Fibroblast of mammary gland (primary cell): ENCODE results near the gene SELENOT.

Experiments
- DNase-seq: peaks from one replicate; pipeline ENCODE4 v3.0.0-alpha.2; 2010; ENCODE audit warnings: low read depth
- H3K4me3 ChIP-seq: 2 replicates; pipeline ENCODE4 v1.5.1; 2011; ENCODE audit warnings: low read depth, mild to moderate bottlenecking, low read length, moderate library complexity; ENCODE audit not compliant: control insufficient read depth
- TF ChIP-seq, protein P1 (sequence below): conservative IDR thresholded peaks from 2 replicates; pipeline ENCODE4 v1.5.1; 2011; ENCODE audit warnings: low read depth, low read length, inconsistent platforms; ENCODE audit not compliant: control insufficient read depth, insufficient read depth

Gene SELENOT

DNA sequence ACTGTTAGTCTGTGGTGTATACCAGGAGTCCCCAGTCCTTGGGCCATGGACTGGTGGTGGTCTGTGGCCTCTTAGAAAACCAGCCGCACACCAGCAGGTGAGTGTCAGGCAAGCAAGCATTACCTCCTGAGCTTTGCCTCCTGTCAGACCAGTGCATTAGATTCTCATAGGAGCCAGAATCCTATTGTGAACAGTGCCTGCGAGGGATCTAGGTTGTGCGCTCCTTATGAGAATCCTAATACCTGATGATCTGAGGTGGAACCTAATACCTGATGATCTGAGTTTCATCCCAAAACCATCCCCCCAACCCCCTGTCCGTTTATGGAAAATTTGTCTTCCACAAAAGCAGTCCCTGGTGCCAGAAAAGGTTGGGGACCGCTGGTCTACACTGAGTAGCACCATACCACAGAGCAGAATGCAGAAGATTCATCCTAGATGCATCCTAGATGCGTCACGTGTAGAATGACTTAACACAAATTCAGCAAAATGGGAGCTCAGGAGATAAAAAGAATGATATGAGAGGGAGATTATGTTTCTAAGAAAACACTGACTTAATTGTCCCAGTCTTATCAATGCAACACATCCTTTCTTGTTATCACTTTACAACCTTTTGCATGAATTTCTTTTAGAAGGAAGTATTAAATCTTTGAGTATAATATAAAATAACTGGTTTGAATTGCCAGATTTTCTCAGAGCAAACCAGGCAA, 28.5 kb downstream of the SELENOT start:
- TF ChIP-seq, protein P1, sequence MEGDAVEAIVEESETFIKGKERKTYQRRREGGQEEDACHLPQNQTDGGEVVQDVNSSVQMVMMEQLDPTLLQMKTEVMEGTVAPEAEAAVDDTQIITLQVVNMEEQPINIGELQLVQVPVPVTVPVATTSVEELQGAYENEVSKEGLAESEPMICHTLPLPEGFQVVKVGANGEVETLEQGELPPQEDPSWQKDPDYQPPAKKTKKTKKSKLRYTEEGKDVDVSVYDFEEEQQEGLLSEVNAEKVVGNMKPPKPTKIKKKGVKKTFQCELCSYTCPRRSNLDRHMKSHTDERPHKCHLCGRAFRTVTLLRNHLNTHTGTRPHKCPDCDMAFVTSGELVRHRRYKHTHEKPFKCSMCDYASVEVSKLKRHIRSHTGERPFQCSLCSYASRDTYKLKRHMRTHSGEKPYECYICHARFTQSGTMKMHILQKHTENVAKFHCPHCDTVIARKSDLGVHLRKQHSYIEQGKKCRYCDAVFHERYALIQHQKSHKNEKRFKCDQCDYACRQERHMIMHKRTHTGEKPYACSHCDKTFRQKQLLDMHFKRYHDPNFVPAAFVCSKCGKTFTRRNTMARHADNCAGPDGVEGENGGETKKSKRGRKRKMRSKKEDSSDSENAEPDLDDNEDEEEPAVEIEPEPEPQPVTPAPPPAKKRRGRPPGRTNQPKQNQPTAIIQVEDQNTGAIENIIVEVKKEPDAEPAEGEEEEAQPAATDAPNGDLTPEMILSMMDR = no peak
- no peak for DNase-seq
- no peak overlapping the region for H3K4me3 ChIP-seq

DNA sequence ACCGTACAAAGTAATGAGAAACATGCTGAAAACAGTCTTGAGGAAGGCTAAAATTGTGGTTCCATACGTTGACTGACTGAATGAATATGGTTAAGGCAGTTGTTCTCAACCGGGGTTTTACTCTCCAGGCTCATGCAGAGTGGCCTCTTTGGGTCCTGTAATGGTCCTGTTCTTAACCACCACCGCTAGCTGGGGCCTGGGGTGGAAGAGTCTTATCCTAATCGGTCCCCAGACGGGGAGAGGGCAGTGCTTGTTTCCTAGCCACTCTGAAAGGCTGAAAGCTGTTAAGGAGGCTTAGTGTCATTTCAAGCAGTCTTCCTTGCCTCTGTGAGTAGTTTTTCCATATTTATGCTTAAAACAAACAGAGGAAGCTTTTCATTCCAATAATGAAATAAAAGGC, 32.0 kb downstream of the SELENOT start:
- no peak overlapping the region for H3K4me3 ChIP-seq
- TF ChIP-seq, protein P1 = no peak
- no peak for DNase-seq

- DNase-seq = no peak
- TF ChIP-seq, protein P1 = no peak
- H3K4me3 ChIP-seq = no peak overlapping the region
These were observed 32.4 kb downstream of the SELENOT start for GRCh38 chr3:150635526-150635925.

DNA sequence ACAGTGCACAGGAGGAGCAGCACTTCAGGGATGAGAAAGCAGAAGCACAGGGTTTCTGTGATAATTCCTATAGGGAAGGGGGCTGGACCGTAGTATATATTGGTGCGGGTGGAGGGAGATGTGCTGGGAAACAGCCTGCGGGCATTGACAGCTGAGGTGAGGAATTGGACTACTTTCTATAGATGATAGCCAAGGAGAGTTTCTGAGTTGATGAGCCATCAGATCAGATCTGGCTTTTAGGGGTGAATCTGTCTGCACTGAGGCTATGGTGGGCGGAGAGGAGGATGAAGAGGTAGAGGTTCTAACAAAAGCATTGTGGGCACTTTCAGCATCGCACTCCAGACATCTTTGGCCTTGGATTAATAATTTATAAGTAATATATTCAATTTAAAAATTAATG, 33.1 kb downstream of the SELENOT start:
- no peak overlapping the region for H3K4me3 ChIP-seq
- TF ChIP-seq, protein P1 = no peak
- no peak for DNase-seq

DNA sequence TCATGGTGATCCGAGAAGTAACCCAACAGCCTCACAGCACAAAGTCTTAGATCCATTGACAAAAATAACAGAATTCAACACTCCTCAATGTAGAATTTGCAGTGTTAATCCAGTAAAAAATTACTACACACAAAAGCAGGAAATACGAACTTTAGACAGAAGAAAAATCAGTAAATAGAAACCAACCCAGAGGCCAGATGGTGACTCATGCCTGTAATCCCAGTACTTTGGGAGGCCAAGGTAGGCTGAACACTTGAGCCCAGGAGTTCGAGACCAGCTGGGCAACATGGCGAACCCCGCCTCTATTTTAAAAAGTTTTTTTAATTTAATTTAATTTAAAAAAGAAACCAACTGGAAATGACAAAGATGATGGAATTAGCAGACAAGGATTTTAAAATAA, 36.1 kb downstream of the SELENOT start:
- no peak overlapping the region for H3K4me3 ChIP-seq
- TF ChIP-seq, protein P1 = no peak
- DNase-seq = peak; percentile 22

- no peak for DNase-seq
- TF ChIP-seq, protein P1 = no peak
- H3K4me3 ChIP-seq = no peak overlapping the region
These were observed 37.1 kb downstream of the SELENOT start for GRCh38 chr3:150640256-150640655.
